GM12878 (cell line): ENCODE measurements around the gene DPYSL3. TPM values are rescaled to one million over a fixed set of nuclear protein-coding genes. Genes with fewer than 3 reads are reported as not detected.
"Not testable (repeated sequence)": the region's sequence is repeated elsewhere in the genome, so short reads cannot be mapped to it uniquely, and the experiment has no call there.

Source experiments
- ATAC-seq: fragments of 200-7000 bp; cut with Tn5 transposase; 3 replicates; pipeline ENCODE4 v1.9.1; 2020; ENCODE audit warnings: mild to moderate bottlenecking, moderate library complexity
- BruUV-seq: library from RNA; stranded (reverse); fragments of 400-500 nt; replicated peaks from 2 replicates; lab custom pipeline; 2021; lab: Mats Ljungman, UMichigan
- CTCF ChIA-PET: fragments of 300-600 bp; sonication (Branson Sonifier 250); formaldehyde crosslinking; extraction: SDS; loops from one replicate; lab custom pipeline; 2021; ENCODE audit warnings: inconsistent platforms; lab: Yijun Ruan, JAX
- POLR2A ChIA-PET: fragments of 350-600 bp; formaldehyde crosslinking; extraction: SDS; loops from one replicate; lab custom pipeline; 2021; ENCODE audit warnings: inconsistent platforms; lab: Charles Lee
- RAD21 ChIA-PET: fragments of 300-600 bp; sonication (Branson Sonifier 250); formaldehyde crosslinking; loops from one replicate; lab custom pipeline; 2023; ENCODE audit warnings: antibody characterized with exemption; ENCODE audit not compliant: unreplicated experiment; lab: Charles Lee
- SMC1A ChIA-PET: fragments of 300-600 bp; sonication (Branson Sonifier 250); formaldehyde crosslinking; loops from one replicate; lab custom pipeline; 2023; ENCODE audit not compliant: unreplicated experiment, uncharacterized antibody; lab: Charles Lee
- DNase-seq: peaks from one replicate; pipeline ENCODE4 v3.0.0-alpha.2; 2011; ENCODE audit warnings: low read depth, low spot score
- FAIRE-seq: peaks from 3 replicates; lab custom pipeline; 2011; peaks lifted over from hg19 to GRCh38; lab: Jason Lieb, UNC
- H2AFZ ChIP-seq: 2 replicates; pipeline ENCODE4 v1.6.0; 2011; ENCODE audit warnings: low read depth, low read length, control low read depth; ENCODE audit not compliant: control insufficient read depth
- H3K27ac ChIP-seq: 2 replicates; pipeline ENCODE4 v1.5.1; 2011; ENCODE audit warnings: control low read depth; ENCODE audit not compliant: control insufficient read depth, insufficient read depth
- H3K27me3 ChIP-seq, 2 experiments: replicated peaks in 1 of 2; 2 replicates each; pipeline versions ENCODE4 v1.6.0 to v1.6.1; 2011; ENCODE audit warnings: low read length in 1 of 2; ENCODE audit not compliant: control insufficient read depth in 2 of 2, insufficient read depth in 2 of 2
- H3K36me3 ChIP-seq, 2 experiments: 2 replicates each; pipeline ENCODE4 v1.5.1; 2011; ENCODE audit warnings: low read length in 1 of 2; ENCODE audit not compliant: control insufficient read depth in 2 of 2, insufficient read depth in 2 of 2
- H3K4me1 ChIP-seq: 2 replicates; pipeline ENCODE4 v1.6.1; 2011; ENCODE audit warnings: mild to moderate bottlenecking, low read length, moderate library complexity, mixed read lengths; ENCODE audit not compliant: control insufficient read depth, insufficient read depth
- H3K4me2 ChIP-seq: 2 replicates; pipeline ENCODE4 v1.6.0; 2011; ENCODE audit warnings: control low read depth; ENCODE audit not compliant: control insufficient read depth, insufficient read depth
- H3K4me3 ChIP-seq: fragments of 200-600 bp; sonication (generic); 2 replicates; pipeline ENCODE4 v1.5.1; 2016
- H3K79me2 ChIP-seq: 2 replicates; pipeline ENCODE4 v1.6.0; 2011; ENCODE audit warnings: low read length; ENCODE audit not compliant: control insufficient read depth, insufficient read depth
- H3K9ac ChIP-seq: 2 replicates; pipeline ENCODE4 v1.8.0; 2011; ENCODE audit warnings: low read length, control low read depth, mixed read lengths; ENCODE audit not compliant: control insufficient read depth, insufficient read depth
- H3K9me3 ChIP-seq: replicated peaks from 3 replicates; pipeline ENCODE4 v1.5.1; 2011; ENCODE audit warnings: mild to moderate bottlenecking, low read length; ENCODE audit not compliant: control insufficient read depth, insufficient read depth
- H4K20me1 ChIP-seq: 2 replicates; pipeline ENCODE4 v1.6.0; 2011; ENCODE audit not compliant: control insufficient read depth, insufficient read depth
- CHD2 ChIP-seq: IDR thresholded peaks from 2 replicates; pipeline ENCODE4 v1.6.1; 2011; ENCODE audit warnings: low read depth, low read length, improper control_type of control experiment, borderline replicate concordance
- CREB1 ChIP-seq: IDR thresholded peaks from 2 replicates; pipeline ENCODE4 v1.6.1; 2012; ENCODE audit warnings: low read depth, mild to moderate bottlenecking, inconsistent platforms
- HDGF ChIP-seq: fragments of 450-650 bp; IDR thresholded peaks from 2 replicates; pipeline ENCODE4 v1.6.1; 2016; ENCODE audit warnings: antibody characterized with exemption
- RAD21 ChIP-seq: IDR thresholded peaks from 2 replicates; pipeline ENCODE4 v1.6.1; 2011; ENCODE audit warnings: mild to moderate bottlenecking, low read depth, low read length, moderate library complexity; ENCODE audit not compliant: insufficient read depth
- TAF1 ChIP-seq: IDR thresholded peaks from 2 replicates; pipeline ENCODE4 v1.6.1; 2011; ENCODE audit warnings: mild to moderate bottlenecking, low read depth, low read length, borderline replicate concordance
- TBL1XR1 ChIP-seq: IDR thresholded peaks from 2 replicates; pipeline ENCODE4 v1.6.1; 2012; ENCODE audit warnings: low read depth, low read length, improper control_type of control experiment
- YY1 ChIP-seq: IDR thresholded peaks from 2 replicates; pipeline ENCODE4 v1.6.1; 2011; ENCODE audit warnings: low read depth, mild to moderate bottlenecking, low read length
- ZBED1 ChIP-seq: IDR thresholded peaks from 2 replicates; pipeline ENCODE4 v1.6.1; 2016; ENCODE audit warnings: borderline replicate concordance
- WGBS: methylation state at CpG from one replicate; pipeline ENCODE4 v1.1.6; 2016; ENCODE audit warnings: low lambda C conversion rate; ENCODE audit not compliant: insufficient replicate concordance, insufficient coverage; ENCODE audit errors: missing lambda C conversion rate; 5-methylcytosine and 5-hydroxymethylcytosine counted together
- in situ Hi-C: fragments of 300-500 bp; cut with MboI; formaldehyde crosslinking; loops from 9 replicates; pipeline ENCODE4 v1.14.3; 2018; ENCODE audit warnings: mixed read lengths
- intact Hi-C: fragments of 100-400 bp; cut with micrococcal nuclease; formaldehyde crosslinking; loops from one replicate; pipeline ENCODE4 v1.14.2; 2022; ENCODE audit not compliant: unreplicated experiment
- polyA plus RNA-seq, 11 experiments: library from polyadenylated mRNA; depleted of rRNA in 4 of 11; unstranded in 6 of 11; stranded (reverse) in 5 of 11; fragments of >200 nt; fragmentation: Nextera tagmentation in 4 of 11; fragmentation: Illumina TruSeq in 1 of 11; extraction: Ambion mirVana in 4 of 11; extraction: Trizol in 1 of 11; gene quantifications; 1 replicate in 1 of 11; 2 replicates in 10 of 11; pipeline versions ENCODE4 v1.2.1 to v1.2.3, GENCODE V29; 2011 to 2016; ENCODE audit warnings: inconsistent platforms in 2 of 11, missing spikeins in 2 of 11, low read depth in 1 of 11
- total RNA-seq, 4 experiments: library from RNA; depleted of rRNA in 3 of 4; stranded (reverse); fragments of >200 nt in 3 of 4; fragmentation: Illumina TruSeq in 1 of 4; extraction: Trizol in 1 of 4; gene quantifications; 2 replicates each; pipeline versions ENCODE4 v1.2.1 to v1.2.3, GENCODE V29; 2013 to 2021

The DPYSL3 gene
- total and polyA plus RNA-seq, 10 of the 15 experiments (the other 5 are each of a cell fraction or from before 2014, with no cell fraction given): 0.08 to 1.5 (median 0.45) TPM; not detected in 1

DNA sequence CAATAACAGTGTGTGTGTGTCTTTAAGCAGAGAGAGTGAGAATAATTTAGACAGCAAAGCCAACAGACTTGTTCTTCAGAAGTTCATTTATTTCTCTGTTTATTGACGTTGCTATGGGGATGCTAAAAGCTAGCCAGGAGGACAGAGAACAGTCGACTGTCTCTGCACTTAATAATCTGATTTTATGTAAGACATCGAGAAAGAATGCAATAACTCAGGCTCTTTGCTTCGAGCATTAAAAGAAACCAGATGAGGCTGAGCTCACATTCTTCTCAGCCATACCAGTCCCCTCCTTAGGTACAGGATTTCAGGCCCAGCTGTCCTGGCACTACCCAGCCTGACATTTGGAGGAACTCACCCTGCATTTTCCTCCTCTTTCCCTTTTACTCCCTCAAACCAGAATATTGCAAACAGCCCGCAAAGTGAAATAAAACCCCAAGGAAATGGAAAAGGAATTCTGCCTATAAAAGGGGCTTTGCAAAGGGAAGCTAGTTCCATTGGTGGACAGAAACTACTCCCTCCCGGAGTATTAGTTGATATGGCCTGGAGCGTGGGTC lies 44.5 kb upstream of the DPYSL3 start (continued):
- TF ChIP-seq RAD21: no peak
- TF ChIP-seq CHD2: no peak
- no peak for TF ChIP-seq TBL1XR1
- TF ChIP-seq CREB1: no peak

DNA sequence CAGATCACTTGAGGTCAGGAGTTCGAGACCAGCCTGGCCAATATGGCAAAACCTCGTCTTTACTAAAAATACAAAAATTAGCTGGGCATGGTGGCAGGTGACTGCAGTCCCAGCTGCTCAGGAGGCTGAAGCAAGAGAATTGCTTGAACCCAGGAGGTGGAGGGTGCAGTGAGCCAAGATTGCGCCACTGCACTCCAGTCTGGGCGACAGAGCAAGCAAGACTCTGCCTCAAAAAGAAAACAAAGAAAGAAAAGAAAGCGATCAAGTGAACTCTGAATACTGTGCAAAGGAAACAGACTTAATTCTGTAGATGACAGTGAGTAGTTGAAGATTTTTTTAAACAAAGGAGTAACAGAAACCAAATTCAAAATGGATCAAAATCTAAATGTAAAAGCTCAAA lies 43.9 kb upstream of the DPYSL3 start:
- H3K27me3 ChIP-seq, ATAC-seq, H3K79me2 ChIP-seq, H3K27ac ChIP-seq, H4K20me1 ChIP-seq, SMC1A ChIA-PET, BruUV-seq, H3K9me3 ChIP-seq, FAIRE-seq, RAD21 ChIA-PET, DNase-seq, H3K9ac ChIP-seq, H2AFZ ChIP-seq, H3K36me3 ChIP-seq, H3K4me1 ChIP-seq, H3K4me3 ChIP-seq, intact Hi-C loops, in situ Hi-C loops, POLR2A ChIA-PET, H3K4me2 ChIP-seq: not testable (repeated sequence)
- WGBS: 51% methylated on average over 5 of the region's 5 CpGs
- CTCF ChIA-PET: interaction anchor here (1.0 to 1.5 kb wide), 2 partner anchors 89 to 102 kb away, joined by 3 read pairs; no protein-coding TSS in a partner anchor

- 39% methylated on average over 4 of the region's 4 CpGs for WGBS
- Histone ChIP-seq H3K9me3 (no peaks in the 10 kb centered on the region), H3K27me3 (no peaks in the 10 kb centered on the region), H2AFZ (no peak overlapping the region), H3K4me1 (no peaks in the 10 kb centered on the region), H3K79me2 (no peaks in the 10 kb centered on the region), H3K4me3 (no peak overlapping the region), H3K4me2 (no peak overlapping the region), H4K20me1 (no peaks in the 10 kb centered on the region), H3K36me3 (no peaks in the 10 kb centered on the region), H3K27ac (no peak overlapping the region), H3K9ac (no peak overlapping the region)
- TF ChIP-seq YY1 (no peak), TAF1 (no peak), ZBED1 (no peak), HDGF (no peak)
- FAIRE-seq: no peak
- no peak for DNase-seq
- ChIA-PET SMC1A (no interaction called here), RAD21 (no interaction called here), CTCF (no interaction called here), POLR2A (no interaction called here)
- no TSS peak for BruUV-seq
- in situ Hi-C loops: no loop called here
- intact Hi-C loops: no loop called here
- no peak for ATAC-seq
These were observed 43.0 kb upstream of the DPYSL3 start for GRCh38 chr5:147552897-147553296.
